ENCODE results near the gene GBP2. TPM values are rescaled to one million over a fixed set of nuclear protein-coding genes. Genes with fewer than 3 reads are reported as not detected.

The GBP2 gene
- total and polyA plus RNA-seq, 2 of the 4 experiments (the other 2 are of a cell fraction) = 8.2 to 17.7 TPM

- H4K8ac ChIP-seq (ENCODE audit: low read depth in 2 of 2, low read length in 2 of 2) = no peak overlapping the region
- H3K9ac ChIP-seq (ENCODE audit: low read depth, low read length) = no peak overlapping the region
- ATAC-seq (ENCODE audit: low read depth) = peak; percentile 88
- intact Hi-C loops (cut with micrococcal nuclease) = loop anchor here (1.0 kb wide), 2 partner anchors 63 to 151 kb away; no protein-coding TSS in a partner anchor
- POLR2A ChIA-PET (ENCODE audit: unreplicated experiment) = no interaction called here
- in situ Hi-C loops (cut with MboI; ENCODE audit: low sequenced_read_pairs) = no loop called here
- H3K56ac ChIP-seq (ENCODE audit: extremely low read depth, insufficient read depth, low read length) = no peak overlapping the region
- H3K9me3 ChIP-seq (ENCODE audit: control insufficient read depth, insufficient read depth, low read length) = no peaks in the 10 kb centered on the region
- H3K9me1 ChIP-seq (ENCODE audit: insufficient read depth, low read length) = no peaks in the 10 kb centered on the region
- H2AFZ ChIP-seq (replicated peaks; ENCODE audit: low read length, poor library complexity) = peak overlapping the region; percentile 70
- no peak overlapping the region for H2BK15ac ChIP-seq (ENCODE audit: low read depth, low read length)
- no peak overlapping the region for H2AK5ac ChIP-seq (ENCODE audit: low read depth, low read length)
- H3K79me1 ChIP-seq (ENCODE audit: low read depth in 1 of 2, low read length in 2 of 2) = no peaks in the 10 kb centered on the region
- peak; percentile 43 for DNase-seq
- no CpG with 5 or more reads among the region's 3 CpGs for WGBS, 2 experiments (ENCODE audit: extremely low coverage in 2 of 2, insufficient read length in 1 of 2)
- H3K18ac ChIP-seq (ENCODE audit: low read depth, low read length) = no peak overlapping the region
- no peak overlapping the region for H2BK20ac ChIP-seq (ENCODE audit: low read depth, low read length)
- TF ChIP-seq CEBPB (IDR thresholded peaks at IDR 0.05; ENCODE audit: low read depth, low read length) (no peak), SMC3 (IDR thresholded peaks at IDR 0.05; ENCODE audit: low read depth, low read length) (peak; percentile 48; the same call in 1 of the 2 replicates), RAD21 (IDR thresholded peaks at IDR 0.05; ENCODE audit: low read length) (peak; percentile 42), MAZ (IDR thresholded peaks at IDR 0.05; ENCODE audit: borderline replicate concordance, low read depth, low read length) (no peak)
- TF ChIP-seq, protein P1, sequence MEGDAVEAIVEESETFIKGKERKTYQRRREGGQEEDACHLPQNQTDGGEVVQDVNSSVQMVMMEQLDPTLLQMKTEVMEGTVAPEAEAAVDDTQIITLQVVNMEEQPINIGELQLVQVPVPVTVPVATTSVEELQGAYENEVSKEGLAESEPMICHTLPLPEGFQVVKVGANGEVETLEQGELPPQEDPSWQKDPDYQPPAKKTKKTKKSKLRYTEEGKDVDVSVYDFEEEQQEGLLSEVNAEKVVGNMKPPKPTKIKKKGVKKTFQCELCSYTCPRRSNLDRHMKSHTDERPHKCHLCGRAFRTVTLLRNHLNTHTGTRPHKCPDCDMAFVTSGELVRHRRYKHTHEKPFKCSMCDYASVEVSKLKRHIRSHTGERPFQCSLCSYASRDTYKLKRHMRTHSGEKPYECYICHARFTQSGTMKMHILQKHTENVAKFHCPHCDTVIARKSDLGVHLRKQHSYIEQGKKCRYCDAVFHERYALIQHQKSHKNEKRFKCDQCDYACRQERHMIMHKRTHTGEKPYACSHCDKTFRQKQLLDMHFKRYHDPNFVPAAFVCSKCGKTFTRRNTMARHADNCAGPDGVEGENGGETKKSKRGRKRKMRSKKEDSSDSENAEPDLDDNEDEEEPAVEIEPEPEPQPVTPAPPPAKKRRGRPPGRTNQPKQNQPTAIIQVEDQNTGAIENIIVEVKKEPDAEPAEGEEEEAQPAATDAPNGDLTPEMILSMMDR (conservative IDR thresholded peaks at IDR 0.05; ENCODE audit: low read depth, low read length) = peak; percentile 41
- BruUV-seq (replicated peaks) = no TSS peak
- H2BK5ac ChIP-seq (ENCODE audit: low read depth, low read length, poor library complexity, severe bottlenecking) = no peak overlapping the region
- CTCF ChIA-PET = interaction anchor here (1.9 kb wide), 1 partner anchor 64 kb away, joined by 9 read pairs; no protein-coding TSS in a partner anchor
- H3K27me3 ChIP-seq (ENCODE audit: control insufficient read depth, insufficient read depth, low read length) = no peaks in the 10 kb centered on the region
- no peak overlapping the region for H4K5ac ChIP-seq (ENCODE audit: low read depth, low read length)
- H2BK120ac ChIP-seq (ENCODE audit: low read depth, low read length) = no peak overlapping the region
- no peak overlapping the region for H3K4me2 ChIP-seq (ENCODE audit: low read depth, low read length)
- peak overlapping the region; percentile 50 for H2AK9ac ChIP-seq (replicated peaks; ENCODE audit: low read depth, low read length, poor library complexity)
- H4K20me1 ChIP-seq (ENCODE audit: insufficient read depth, low read length) = no peaks in the 10 kb centered on the region
- dilution Hi-C loops (cut with HindIII; ENCODE audit: low sequenced_read_pairs, unreplicated experiment) = no loop called here
- H4K91ac ChIP-seq (ENCODE audit: insufficient read depth, low read depth, low read length) = no peak overlapping the region
- H3K4me1 ChIP-seq (ENCODE audit: control insufficient read depth, insufficient read depth, low read length) = no peaks in the 10 kb centered on the region
- H3K14ac ChIP-seq (replicated peaks; ENCODE audit: low read depth, low read length) = no peak overlapping the region
- H3K23ac ChIP-seq (ENCODE audit: low read depth, low read length) = no peak overlapping the region
- no peak overlapping the region for H3K4me3 ChIP-seq (ENCODE audit: insufficient read depth, low read depth, low read length)
- H3K27ac ChIP-seq (ENCODE audit: insufficient read depth, low read length) = no peak overlapping the region
- H3K4ac ChIP-seq (ENCODE audit: low read depth, low read length) = no peak overlapping the region
- no peaks in the 10 kb centered on the region for H3K36me3 ChIP-seq (ENCODE audit: control insufficient read depth, insufficient read depth, low read length)
Observed at GRCh38 chr1:89149229-89149628, 23.3 kb upstream of the GBP2 start.

Data from IMR-90 (cell line).